Activated T-cell treated with anti-CD3 and anti-CD28 coated beads, Interleukin-2, amount 50 U/mL, for 24 hours (primary cell): ENCODE data around the gene LINC01488.

Experiments used
- DNase-seq: peaks from one replicate; pipeline ENCODE4 v3.0.0-alpha.2; 2020
- H3K27ac Mint-ChIP-seq: 2 replicates; pipeline ENCODE4 v1.8.0; 2020; ENCODE audit warnings: mild to moderate bottlenecking, mixed read lengths
- H3K27me3 Mint-ChIP-seq: 2 replicates; pipeline ENCODE4 v1.8.0; 2020; ENCODE audit warnings: mixed read lengths
- H3K36me3 Mint-ChIP-seq: 2 replicates; pipeline ENCODE4 v1.8.0; 2020; ENCODE audit warnings: low read depth, mixed read lengths
- H3K4me1 Mint-ChIP-seq: 2 replicates; pipeline ENCODE4 v1.8.0; 2020; ENCODE audit warnings: low read depth, mixed read lengths
- H3K4me3 Mint-ChIP-seq: 2 replicates; pipeline ENCODE4 v1.8.0; 2020; ENCODE audit warnings: mild to moderate bottlenecking, moderate library complexity, mixed read lengths
- H3K9me3 Mint-ChIP-seq: 2 replicates; pipeline ENCODE4 v1.8.0; 2020; ENCODE audit warnings: mixed read lengths

LINC01488 gene

GRCh38 chr11:69481393-69481844 is at the start of gene LINC01488:
Gene LINC01488 (plus strand): TSS chr11:69481663.
- Mint-ChIP-seq H3K27me3 (no peaks in the 10 kb centered on the region), H3K27ac (no peak within 1 kb of the TSS), H3K4me3 (no peak within 1 kb of the TSS), H3K4me1 (no peaks in the 10 kb centered on the region), H3K36me3 (no peaks in the 10 kb centered on the region), H3K9me3 (no peaks in the 10 kb centered on the region)
- no peak for DNase-seq

DNA sequence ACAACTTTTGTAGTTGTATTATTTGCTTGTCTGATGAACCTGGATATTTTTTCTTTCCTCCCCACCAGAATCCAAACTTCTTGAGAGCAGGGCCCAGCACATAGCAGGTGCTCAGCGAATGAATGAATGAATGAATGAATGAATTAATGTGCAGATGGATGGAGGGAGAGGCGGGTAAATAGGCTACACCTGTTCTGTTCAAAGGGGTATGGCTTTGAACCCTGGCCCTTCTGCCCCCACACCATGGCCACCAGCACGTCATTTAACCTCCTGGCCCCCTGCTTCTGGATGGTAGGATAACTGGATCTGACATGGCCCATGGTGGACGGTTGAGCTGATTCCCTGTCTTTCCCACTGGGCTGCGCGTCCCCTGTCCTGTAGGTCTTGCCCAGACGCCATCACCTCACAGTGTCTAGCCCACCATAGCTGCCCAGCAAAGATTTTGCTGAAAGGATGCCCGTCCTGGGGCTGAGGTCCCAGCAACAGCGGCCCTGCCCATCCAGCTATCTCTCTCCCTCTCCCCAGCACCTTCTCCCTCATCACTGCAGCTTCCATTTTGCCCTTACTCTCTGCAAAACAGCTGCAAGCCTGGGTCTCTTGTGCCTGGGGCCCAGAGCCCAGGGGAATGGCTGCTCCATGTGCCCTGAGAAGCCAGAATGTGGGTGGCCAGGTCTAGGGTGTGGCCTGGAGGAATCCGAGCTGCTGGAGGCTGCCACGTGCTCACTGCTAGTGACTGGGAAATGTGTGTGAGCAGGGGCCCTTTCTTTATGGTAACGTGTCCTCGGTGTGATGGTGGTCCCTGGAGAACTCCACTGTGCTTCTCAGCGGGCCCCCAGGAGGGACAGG is 49.3 kb upstream of the LINC01488 start:
- Mint-ChIP-seq H3K36me3 (no peaks in the 10 kb centered on the region), H3K9me3 (no peaks in the 10 kb centered on the region), H3K4me1 (no peaks in the 10 kb centered on the region), H3K27ac (no peak overlapping the region), H3K27me3 (peaks cover 53% of the 10 kb centered on the region), H3K4me3 (no peak overlapping the region)
- no peak for DNase-seq

- no peak overlapping the region for H3K27ac Mint-ChIP-seq
- no peak overlapping the region for H3K4me3 Mint-ChIP-seq
- no peaks in the 10 kb centered on the region for H3K9me3 Mint-ChIP-seq
- H3K36me3 Mint-ChIP-seq: no peaks in the 10 kb centered on the region
- H3K4me1 Mint-ChIP-seq: no peaks in the 10 kb centered on the region
- H3K27me3 Mint-ChIP-seq: peaks cover 42% of the 10 kb centered on the region
- DNase-seq: no peak
These were observed 47.7 kb upstream of the LINC01488 start for GRCh38 chr11:69433741-69434140.

DNA sequence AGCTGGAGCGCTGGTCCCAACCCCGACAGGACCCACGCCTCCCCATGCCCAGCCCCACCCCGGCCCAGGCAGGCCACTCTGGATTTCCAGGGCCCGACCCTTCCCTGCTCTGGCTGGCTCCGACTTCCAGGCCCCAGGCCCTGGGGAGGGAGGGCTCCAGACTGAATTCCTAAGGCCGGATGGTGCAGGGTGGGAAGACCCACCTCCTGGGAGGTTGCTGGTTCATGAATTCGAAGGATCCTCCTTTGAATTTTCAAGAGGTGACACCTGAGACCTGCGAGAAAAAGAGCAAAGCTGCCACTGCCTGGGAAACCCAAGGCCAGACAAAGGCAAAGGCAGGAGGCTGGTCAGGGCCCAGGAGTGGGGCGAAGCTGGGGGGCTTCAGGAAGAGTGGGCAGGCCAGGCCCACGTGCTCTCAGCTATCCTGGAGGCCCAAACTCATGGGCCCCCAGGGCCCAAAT is 47.0 kb upstream of the LINC01488 start:
- Mint-ChIP-seq H3K27me3 (peaks cover 34% of the 10 kb centered on the region), H3K27ac (no peak overlapping the region), H3K4me3 (no peak overlapping the region), H3K9me3 (no peaks in the 10 kb centered on the region), H3K4me1 (no peaks in the 10 kb centered on the region), H3K36me3 (no peaks in the 10 kb centered on the region)
- DNase-seq: no peak

- peaks cover 39% of the 10 kb centered on the region for H3K27me3 Mint-ChIP-seq
- H3K4me3 Mint-ChIP-seq: no peak overlapping the region
- no peaks in the 10 kb centered on the region for H3K9me3 Mint-ChIP-seq
- H3K4me1 Mint-ChIP-seq: no peaks in the 10 kb centered on the region
- H3K36me3 Mint-ChIP-seq: no peaks in the 10 kb centered on the region
- H3K27ac Mint-ChIP-seq: no peak overlapping the region
- no peak for DNase-seq
These were observed 46.1 kb upstream of the LINC01488 start for GRCh38 chr11:69435161-69435986.

DNA sequence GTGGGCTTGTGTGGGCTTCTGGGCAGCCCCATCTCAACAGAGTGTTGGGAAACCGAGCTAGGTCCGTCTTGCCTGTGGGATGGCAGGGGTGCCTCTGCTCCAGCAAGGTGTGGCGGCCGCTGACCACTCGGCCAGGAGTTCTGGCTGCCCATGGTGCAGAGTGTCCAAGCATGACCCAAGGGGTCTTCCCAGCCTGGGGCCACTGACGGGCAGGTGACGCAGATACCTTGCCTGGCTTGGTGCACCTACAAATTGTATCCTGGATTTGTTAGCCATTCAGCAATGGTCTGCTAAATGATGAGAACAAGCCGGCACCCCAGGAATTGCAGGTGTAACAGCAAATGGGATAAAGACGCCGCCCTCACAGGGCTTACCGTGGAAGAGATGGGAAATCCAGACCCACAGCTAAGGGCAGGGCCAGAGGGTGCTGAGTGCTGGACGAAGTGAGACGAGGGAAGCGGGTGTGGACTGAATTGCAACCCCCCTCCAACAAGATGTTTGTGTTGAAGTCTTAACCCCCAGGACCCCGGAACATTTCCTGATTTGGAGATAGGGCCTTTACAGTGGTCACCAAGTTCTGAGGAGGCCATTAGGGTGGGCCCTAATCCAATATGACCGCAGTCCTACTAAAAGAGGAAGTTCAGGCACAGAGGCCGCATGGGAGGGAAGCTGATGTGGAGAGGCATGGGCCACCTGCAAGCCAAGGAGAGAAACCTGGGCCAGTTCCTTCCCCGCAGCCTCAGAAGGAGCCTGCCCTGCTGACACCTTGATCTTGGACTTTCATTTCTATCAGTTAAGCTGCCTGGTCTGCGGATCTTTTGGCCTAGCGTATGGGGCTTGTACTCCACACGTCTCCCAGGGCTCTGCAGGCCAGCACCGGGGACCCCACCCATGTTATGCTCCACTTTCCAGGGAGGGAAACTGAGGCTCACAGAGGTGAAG is 45.2 kb upstream of the LINC01488 start:
- no peaks in the 10 kb centered on the region for H3K9me3 Mint-ChIP-seq
- H3K4me1 Mint-ChIP-seq: no peaks in the 10 kb centered on the region
- no peaks in the 10 kb centered on the region for H3K36me3 Mint-ChIP-seq
- DNase-seq: no peak
- no peak overlapping the region for H3K4me3 Mint-ChIP-seq
- H3K27me3 Mint-ChIP-seq: peaks cover 46% of the 10 kb centered on the region
- no peak overlapping the region for H3K27ac Mint-ChIP-seq

DNA sequence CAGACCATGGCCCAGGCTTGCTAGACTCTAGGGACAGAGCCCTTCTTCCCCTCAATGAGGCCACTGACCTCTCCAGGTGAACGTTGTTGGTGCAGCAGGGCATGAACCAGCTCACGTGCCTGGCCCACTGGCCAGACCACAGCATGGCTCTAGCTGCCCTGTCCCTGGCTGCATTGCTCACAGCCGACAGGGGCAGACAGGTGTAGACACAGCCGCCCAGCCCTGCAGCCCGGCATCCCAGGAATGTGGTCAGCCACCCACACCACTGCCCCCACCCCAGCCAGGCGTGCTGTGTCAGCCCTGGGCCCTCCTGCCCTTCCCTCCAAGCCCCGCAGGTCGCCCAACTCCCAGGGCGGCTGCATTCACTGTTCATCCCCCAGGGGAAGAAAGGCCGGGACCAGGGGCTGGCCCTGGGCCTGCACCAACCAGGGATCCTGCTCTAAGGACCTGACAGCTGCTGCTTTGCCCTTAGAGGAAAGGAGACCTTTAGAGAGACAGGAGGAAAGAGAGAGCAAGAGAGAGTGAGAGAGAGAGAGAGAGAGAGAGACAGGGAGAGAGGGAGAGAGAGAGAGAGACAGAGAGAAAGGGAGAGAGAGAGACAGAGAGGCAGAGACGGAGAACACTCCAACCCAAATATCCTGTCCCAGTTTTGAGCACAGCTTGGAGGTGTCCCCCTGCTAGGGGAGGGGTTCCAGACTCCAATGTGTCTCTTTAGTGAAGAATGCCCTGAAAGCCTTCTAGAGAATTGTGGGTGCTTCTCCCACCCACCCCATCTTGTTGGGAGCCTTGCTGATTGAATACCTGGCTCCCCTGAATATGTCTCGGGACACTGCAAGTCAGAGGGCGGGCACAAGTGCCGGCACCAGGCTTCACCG is 44.2 kb upstream of the LINC01488 start:
- DNase-seq: no peak
- Mint-ChIP-seq H3K36me3 (no peaks in the 10 kb centered on the region), H3K9me3 (no peaks in the 10 kb centered on the region), H3K4me3 (no peak overlapping the region), H3K4me1 (peaks cover 2% of the 10 kb centered on the region), H3K27me3 (peaks cover 42% of the 10 kb centered on the region), H3K27ac (no peak overlapping the region)

GRCh38 chr11:69437876-69438205 is 43.6 kb upstream of the LINC01488 start:
- Mint-ChIP-seq H3K27me3 (peaks cover 46% of the 10 kb centered on the region), H3K4me3 (no peak overlapping the region), H3K27ac (no peak overlapping the region), H3K4me1 (peaks cover 7% of the 10 kb centered on the region), H3K9me3 (no peaks in the 10 kb centered on the region), H3K36me3 (no peaks in the 10 kb centered on the region)
- DNase-seq: no peak

DNA sequence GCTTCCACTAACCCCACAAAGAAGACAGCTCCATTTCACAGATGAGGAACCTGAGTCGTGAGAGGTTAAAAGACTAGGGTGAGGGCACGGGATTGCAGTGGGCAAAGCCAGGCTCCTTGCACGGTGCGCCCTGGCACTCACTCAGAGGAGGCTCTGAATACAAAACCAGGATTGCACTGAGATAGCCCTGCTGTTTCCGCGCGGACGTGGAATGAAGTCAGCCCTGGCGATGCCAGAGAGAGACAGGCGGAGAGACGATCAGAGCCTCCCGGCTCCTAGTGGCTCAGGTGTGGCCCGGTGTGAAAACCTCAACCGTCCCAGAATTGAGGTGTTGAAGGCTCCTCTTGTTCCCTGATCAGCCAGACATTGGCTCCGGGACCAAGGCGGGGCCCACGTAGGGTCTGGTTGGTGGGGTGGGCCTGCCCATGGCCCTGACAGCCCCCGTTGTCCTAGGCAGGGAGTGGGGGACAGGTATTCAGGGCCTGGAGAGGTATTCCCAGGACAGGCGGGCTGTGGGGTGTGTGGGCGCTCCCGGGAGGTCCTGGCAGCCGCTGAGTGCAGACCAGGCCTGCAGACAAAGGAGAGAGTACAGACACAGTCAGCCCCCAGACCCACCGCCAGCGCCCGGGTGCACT is 43.1 kb upstream of the LINC01488 start:
- peaks cover 11% of the 10 kb centered on the region for H3K4me1 Mint-ChIP-seq
- no peak for DNase-seq
- H3K4me3 Mint-ChIP-seq: no peak overlapping the region
- no peak overlapping the region for H3K27ac Mint-ChIP-seq
- no peaks in the 10 kb centered on the region for H3K9me3 Mint-ChIP-seq
- no peaks in the 10 kb centered on the region for H3K36me3 Mint-ChIP-seq
- peaks cover 41% of the 10 kb centered on the region for H3K27me3 Mint-ChIP-seq

- Mint-ChIP-seq H3K36me3 (no peaks in the 10 kb centered on the region), H3K27ac (no peak overlapping the region), H3K4me3 (no peak overlapping the region), H3K4me1 (peaks cover 18% of the 10 kb centered on the region), H3K9me3 (no peaks in the 10 kb centered on the region), H3K27me3 (peaks cover 39% of the 10 kb centered on the region)
- no peak for DNase-seq
These were observed 42.3 kb upstream of the LINC01488 start for GRCh38 chr11:69439127-69439526.

DNA sequence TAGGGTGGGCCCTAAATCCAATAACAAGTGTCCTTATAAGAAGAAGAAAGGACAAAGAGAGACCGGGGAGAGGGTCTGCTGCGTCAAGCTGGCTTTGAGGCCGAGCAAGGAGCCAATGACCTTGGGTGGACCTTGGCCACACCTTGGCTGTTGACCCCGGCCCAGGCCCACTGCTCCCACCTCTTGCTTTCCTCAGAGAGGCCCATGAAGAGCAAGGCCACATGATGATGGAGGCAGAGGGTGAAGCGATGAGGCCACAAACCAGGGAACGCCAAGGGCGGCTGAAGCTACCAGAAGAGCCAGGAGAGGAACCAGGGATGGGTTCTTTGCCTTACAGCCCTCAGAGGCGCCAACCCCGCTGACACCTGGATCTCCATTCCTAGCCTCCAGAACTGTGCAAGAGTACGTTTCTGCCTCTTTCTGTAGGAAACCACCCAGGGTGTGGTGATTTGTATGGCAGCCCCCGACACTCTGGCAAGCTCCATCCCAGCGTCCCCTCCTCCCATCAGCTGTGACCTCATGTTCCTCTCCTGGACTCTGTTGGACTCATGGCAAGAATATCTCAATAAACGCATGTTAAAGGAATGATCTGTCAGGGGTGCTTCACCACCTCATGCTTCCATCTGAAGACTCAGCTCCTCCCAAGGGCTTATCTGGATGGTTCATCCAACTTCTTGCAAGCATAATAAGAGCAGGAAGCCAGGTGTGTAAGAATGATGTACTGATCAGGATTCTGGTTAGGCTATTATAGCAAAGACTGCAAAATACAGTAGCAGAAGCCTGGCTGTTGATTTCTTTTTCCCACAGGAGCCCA is 41.6 kb upstream of the LINC01488 start:
- no peak overlapping the region for H3K4me3 Mint-ChIP-seq
- peaks cover 22% of the 10 kb centered on the region for H3K4me1 Mint-ChIP-seq
- DNase-seq: no peak
- no peaks in the 10 kb centered on the region for H3K9me3 Mint-ChIP-seq
- H3K27me3 Mint-ChIP-seq: peaks cover 42% of the 10 kb centered on the region
- no peaks in the 10 kb centered on the region for H3K36me3 Mint-ChIP-seq
- H3K27ac Mint-ChIP-seq: no peak overlapping the region

GRCh38 chr11:69440876-69441275 is 40.6 kb upstream of the LINC01488 start:
- Mint-ChIP-seq H3K36me3 (no peaks in the 10 kb centered on the region), H3K27me3 (peaks cover 37% of the 10 kb centered on the region), H3K4me1 (peaks cover 22% of the 10 kb centered on the region)

More at GRCh38 chr11:69440876-69441275, 40.6 kb upstream of the LINC01488 start:
- no peaks in the 10 kb centered on the region for H3K9me3 Mint-ChIP-seq
- no peak overlapping the region for H3K4me3 Mint-ChIP-seq
- no peak for DNase-seq
- no peak overlapping the region for H3K27ac Mint-ChIP-seq
